IPS-20b (cell line): Measurements from ENCODE around the gene ZNF576.

Source experiments
- H3K27ac ChIP-seq: one replicate; pipeline ENCODE4 v1.5.1; 2013; ENCODE audit warnings: low read length
- H3K27me3 ChIP-seq: 2 replicates; pipeline ENCODE4 v1.6.1; 2013; ENCODE audit warnings: mild to moderate bottlenecking, low read length, inconsistent platforms; ENCODE audit not compliant: insufficient read depth
- H3K36me3 ChIP-seq: 2 replicates; pipeline ENCODE4 v1.6.1; 2013; ENCODE audit warnings: low read depth, mild to moderate bottlenecking, inconsistent platforms, low read length, moderate library complexity; ENCODE audit not compliant: insufficient read depth
- H3K4me1 ChIP-seq: 2 replicates; pipeline ENCODE4 v1.6.1; 2013; ENCODE audit warnings: mild to moderate bottlenecking, control low read depth, inconsistent platforms, low read length, moderate library complexity; ENCODE audit not compliant: insufficient read depth
- H3K4me3 ChIP-seq: 2 replicates; pipeline ENCODE4 v1.5.1; 2013; ENCODE audit warnings: mild to moderate bottlenecking, low read length, inconsistent platforms
- H3K9ac ChIP-seq: 2 replicates; pipeline ENCODE4 v1.6.1; 2013; ENCODE audit warnings: low read depth, mild to moderate bottlenecking, inconsistent platforms, low read length, moderate library complexity
- H3K9me3 ChIP-seq: 2 replicates; pipeline ENCODE4 v1.6.1; 2013; ENCODE audit warnings: mild to moderate bottlenecking, low read depth, low read length, inconsistent platforms; ENCODE audit not compliant: insufficient read depth

ZNF576 gene

GRCh38 chr19:43622070-43622469 is 25.7 kb downstream of the ZNF576 start:
- no peak overlapping the region for H3K27ac ChIP-seq
- peaks cover 4% of the 10 kb centered on the region; the same call in 1 of the 2 replicates for H3K27me3 ChIP-seq
- H3K4me3 ChIP-seq = no peak overlapping the region
- H3K9me3 ChIP-seq = no peaks in the 10 kb centered on the region
- H3K36me3 ChIP-seq = no peaks in the 10 kb centered on the region; the same call in 1 of the 2 replicates
- no peak overlapping the region for H3K9ac ChIP-seq
- H3K4me1 ChIP-seq = no peaks in the 10 kb centered on the region; the same call in 1 of the 2 replicates

- Histone ChIP-seq H3K9ac (no peak overlapping the region), H3K4me1 (no peaks in the 10 kb centered on the region; the same call in 1 of the 2 replicates), H3K9me3 (no peaks in the 10 kb centered on the region), H3K27ac (no peak overlapping the region), H3K36me3 (no peaks in the 10 kb centered on the region; the same call in 1 of the 2 replicates), H3K27me3 (peaks cover 10% of the 10 kb centered on the region; the same call in 1 of the 2 replicates), H3K4me3 (no peak overlapping the region)
Observed at GRCh38 chr19:43622956-43623355, 26.6 kb downstream of the ZNF576 start.

- no peak overlapping the region for H3K4me3 ChIP-seq
- H3K27ac ChIP-seq = no peak overlapping the region
- H3K27me3 ChIP-seq = peaks cover 10% of the 10 kb centered on the region; the same call in 1 of the 2 replicates
- H3K36me3 ChIP-seq = no peaks in the 10 kb centered on the region; the same call in 1 of the 2 replicates
- H3K9me3 ChIP-seq = no peaks in the 10 kb centered on the region
- H3K9ac ChIP-seq = no peak overlapping the region
- no peaks in the 10 kb centered on the region for H3K4me1 ChIP-seq
Observed at GRCh38 chr19:43623889-43624670, 27.7 kb downstream of the ZNF576 start.

GRCh38 chr19:43624933-43625332 is 28.5 kb downstream of the ZNF576 start:
- Histone ChIP-seq H3K4me3 (no peak overlapping the region), H3K36me3 (no peaks in the 10 kb centered on the region; the same call in 1 of the 2 replicates), H3K9me3 (no peaks in the 10 kb centered on the region), H3K9ac (no peak overlapping the region), H3K27ac (no peak overlapping the region), H3K4me1 (no peaks in the 10 kb centered on the region), H3K27me3 (peaks cover 10% of the 10 kb centered on the region; the same call in 1 of the 2 replicates)

- Histone ChIP-seq H3K4me3 (no peak overlapping the region), H3K9me3 (no peaks in the 10 kb centered on the region), H3K9ac (no peak overlapping the region), H3K36me3 (no peaks in the 10 kb centered on the region; the same call in 1 of the 2 replicates), H3K4me1 (no peaks in the 10 kb centered on the region), H3K27me3 (peaks cover 10% of the 10 kb centered on the region; the same call in 1 of the 2 replicates), H3K27ac (no peak overlapping the region)
Observed at GRCh38 chr19:43625918-43626579, 29.7 kb downstream of the ZNF576 start.

GRCh38 chr19:43626838-43627237 is 30.4 kb downstream of the ZNF576 start:
- Histone ChIP-seq H3K4me1 (no peaks in the 10 kb centered on the region), H3K4me3 (no peak overlapping the region), H3K9me3 (no peaks in the 10 kb centered on the region), H3K36me3 (no peaks in the 10 kb centered on the region; the same call in 1 of the 2 replicates), H3K27ac (no peak overlapping the region), H3K9ac (no peak overlapping the region), H3K27me3 (peaks cover 15% of the 10 kb centered on the region; the same call in 1 of the 2 replicates)

GRCh38 chr19:43628646-43629326 is 32.4 kb downstream of the ZNF576 start:
- no peaks in the 10 kb centered on the region for H3K9me3 ChIP-seq
- H3K4me3 ChIP-seq = no peak overlapping the region
- no peaks in the 10 kb centered on the region for H3K4me1 ChIP-seq
- no peak overlapping the region for H3K27ac ChIP-seq
- H3K27me3 ChIP-seq = peaks cover 22% of the 10 kb centered on the region
- H3K9ac ChIP-seq = no peak overlapping the region
- no peaks in the 10 kb centered on the region; the same call in 1 of the 2 replicates for H3K36me3 ChIP-seq

GRCh38 chr19:43631491-43631890 is 35.1 kb downstream of the ZNF576 start:
- H3K4me3 ChIP-seq = no peak overlapping the region
- peaks cover 13% of the 10 kb centered on the region; the same call in 1 of the 2 replicates for H3K4me1 ChIP-seq
- H3K9ac ChIP-seq = no peak overlapping the region
- H3K27ac ChIP-seq = no peak overlapping the region
- H3K27me3 ChIP-seq = peaks cover 30% of the 10 kb centered on the region
- no peaks in the 10 kb centered on the region for H3K9me3 ChIP-seq
- no peaks in the 10 kb centered on the region for H3K36me3 ChIP-seq

- Histone ChIP-seq H3K36me3 (no peaks in the 10 kb centered on the region), H3K4me1 (peaks cover 19% of the 10 kb centered on the region; the same call in 1 of the 2 replicates)
Observed at GRCh38 chr19:43633520-43633919, 37.1 kb downstream of the ZNF576 start.

GRCh38 chr19:43634068-43634467 is 37.7 kb downstream of the ZNF576 start:
- no peaks in the 10 kb centered on the region for H3K9me3 ChIP-seq
- no peak overlapping the region for H3K9ac ChIP-seq
- peaks cover 19% of the 10 kb centered on the region; the same call in 1 of the 2 replicates for H3K4me1 ChIP-seq
- H3K36me3 ChIP-seq = no peaks in the 10 kb centered on the region
- peaks cover 44% of the 10 kb centered on the region for H3K27me3 ChIP-seq
- H3K27ac ChIP-seq = no peak overlapping the region
- H3K4me3 ChIP-seq = peak overlapping the region; percentile 75; the same call in 1 of the 2 replicates

More at GRCh38 chr19:43633520-43633919, 37.1 kb downstream of the ZNF576 start:
- Histone ChIP-seq H3K9ac (no peak overlapping the region), H3K27me3 (peaks cover 39% of the 10 kb centered on the region), H3K9me3 (no peaks in the 10 kb centered on the region), H3K4me3 (no peak overlapping the region), H3K27ac (no peak overlapping the region)

GRCh38 chr19:43634506-43634871 is 38.1 kb downstream of the ZNF576 start:
- H3K27me3 ChIP-seq = peaks cover 47% of the 10 kb centered on the region
- H3K36me3 ChIP-seq = no peaks in the 10 kb centered on the region
- H3K9me3 ChIP-seq = no peaks in the 10 kb centered on the region
- peaks cover 19% of the 10 kb centered on the region; the same call in 1 of the 2 replicates for H3K4me1 ChIP-seq
- peak overlapping the region; percentile 68; the same call in 1 of the 2 replicates for H3K9ac ChIP-seq
- no peak overlapping the region for H3K27ac ChIP-seq
- H3K4me3 ChIP-seq = peak overlapping the region; percentile 75
